ENCODE measurements around the gene HPCAL1. TPM values are rescaled to one million over a fixed set of nuclear protein-coding genes. Genes with fewer than 3 reads are reported as not detected.

HPCAL1 gene
- total RNA-seq, 4 donors from 2014 or later, result 18.6 to 59.5 (median 37.1) TPM

- TF ChIP-seq, protein P1, sequence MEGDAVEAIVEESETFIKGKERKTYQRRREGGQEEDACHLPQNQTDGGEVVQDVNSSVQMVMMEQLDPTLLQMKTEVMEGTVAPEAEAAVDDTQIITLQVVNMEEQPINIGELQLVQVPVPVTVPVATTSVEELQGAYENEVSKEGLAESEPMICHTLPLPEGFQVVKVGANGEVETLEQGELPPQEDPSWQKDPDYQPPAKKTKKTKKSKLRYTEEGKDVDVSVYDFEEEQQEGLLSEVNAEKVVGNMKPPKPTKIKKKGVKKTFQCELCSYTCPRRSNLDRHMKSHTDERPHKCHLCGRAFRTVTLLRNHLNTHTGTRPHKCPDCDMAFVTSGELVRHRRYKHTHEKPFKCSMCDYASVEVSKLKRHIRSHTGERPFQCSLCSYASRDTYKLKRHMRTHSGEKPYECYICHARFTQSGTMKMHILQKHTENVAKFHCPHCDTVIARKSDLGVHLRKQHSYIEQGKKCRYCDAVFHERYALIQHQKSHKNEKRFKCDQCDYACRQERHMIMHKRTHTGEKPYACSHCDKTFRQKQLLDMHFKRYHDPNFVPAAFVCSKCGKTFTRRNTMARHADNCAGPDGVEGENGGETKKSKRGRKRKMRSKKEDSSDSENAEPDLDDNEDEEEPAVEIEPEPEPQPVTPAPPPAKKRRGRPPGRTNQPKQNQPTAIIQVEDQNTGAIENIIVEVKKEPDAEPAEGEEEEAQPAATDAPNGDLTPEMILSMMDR (IDR thresholded peaks at IDR 0.05; ENCODE audit: low read depth), result no peak
Measured at GRCh38 chr2:10338270-10339188, 35.8 kb downstream of the HPCAL1 start.

- TF ChIP-seq, protein P1 (IDR thresholded peaks at IDR 0.05; ENCODE audit: low read depth), result no peak
Measured at GRCh38 chr2:10339647-10340592, 37.2 kb downstream of the HPCAL1 start.

DNA sequence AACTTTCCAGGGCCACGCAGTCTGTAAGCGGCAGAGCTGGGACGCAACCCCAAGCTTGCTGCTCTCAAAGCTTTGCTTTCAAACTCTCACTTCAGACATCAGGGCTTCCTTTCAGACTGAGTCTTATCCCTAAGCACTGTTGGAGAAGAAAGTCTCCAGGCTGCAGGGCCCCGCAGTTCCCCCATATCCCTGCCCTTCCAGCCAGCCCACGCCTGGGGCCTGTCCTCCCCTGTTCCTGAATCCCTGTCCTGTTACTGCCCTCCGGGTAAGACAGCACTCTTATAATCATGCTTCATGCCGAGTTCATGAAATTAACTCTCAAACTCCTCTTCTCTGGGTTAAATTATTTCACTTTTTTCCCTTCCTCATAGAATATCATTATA is 37.9 kb downstream of the HPCAL1 start:
- TF ChIP-seq, protein P1 (IDR thresholded peaks at IDR 0.05; ENCODE audit: low read depth), result no peak

- TF ChIP-seq, protein P1 (IDR thresholded peaks at IDR 0.05; ENCODE audit: low read depth), result no peak
Measured at GRCh38 chr2:10341193-10341592, 38.5 kb downstream of the HPCAL1 start.

- TF ChIP-seq, protein P1 (IDR thresholded peaks at IDR 0.05; ENCODE audit: low read depth), result no peak
Measured at GRCh38 chr2:10342245-10342951, 39.7 kb downstream of the HPCAL1 start.

GRCh38 chr2:10343191-10343590 is 40.5 kb downstream of the HPCAL1 start:
- TF ChIP-seq, protein P1 (IDR thresholded peaks at IDR 0.05; ENCODE audit: low read depth), result no peak

All from subcutaneous adipose tissue (tissue), 4 donors.